Epidermal melanocyte (primary cell): ENCODE data around the gene PCDHB7.
"Not testable (repeated sequence)": the region's sequence is repeated elsewhere in the genome, so short reads cannot be mapped to it uniquely, and the experiment has no call there.

Experiments
- DNase-seq: peaks from one replicate; pipeline ENCODE4 v3.0.0; 2011; ENCODE audit warnings: low spot score; ENCODE audit not compliant: insufficient read length

Gene PCDHB7

GRCh38 chr5:141172381-141173204 is at the start of gene PCDHB7:
Gene PCDHB7 (plus strand): TSS chr5:141172644. CDS start chr5:141172836, 192 bp downstream.
- no peak for DNase-seq

- not testable (repeated sequence) for DNase-seq
These were observed 48.9 kb upstream of the PCDHB7 start for GRCh38 chr5:141123396-141124135.

- no peak for DNase-seq
These were observed 45.1 kb upstream of the PCDHB7 start for GRCh38 chr5:141127305-141127704.

GRCh38 chr5:141135030-141135717 is 37.3 kb upstream of the PCDHB7 start, which contains the start of gene PCDHB5:
Gene PCDHB5 (plus strand): TSS chr5:141135206. CDS start chr5:141135435, 229 bp downstream.
- no peak for DNase-seq

- no peak for DNase-seq
These were observed 36.7 kb upstream of the PCDHB7 start for GRCh38 chr5:141135718-141136266.

- not testable (repeated sequence) for DNase-seq
These were observed 35.1 kb upstream of the PCDHB7 start for GRCh38 chr5:141137346-141137745.

- no peak for DNase-seq
These were observed 22.6 kb upstream of the PCDHB7 start, which contains the start of gene PCDHB6 for GRCh38 chr5:141149812-141150211. Gene PCDHB6 (plus strand): TSS chr5:141150057. CDS start chr5:141150258, 201 bp downstream.

GRCh38 chr5:141150224-141150992 is 22.0 kb upstream of the PCDHB7 start:
- no peak for DNase-seq

GRCh38 chr5:141150993-141151325 is 21.5 kb upstream of the PCDHB7 start:
- no peak for DNase-seq

- not testable (repeated sequence) for DNase-seq
These were observed 20.8 kb upstream of the PCDHB7 start for GRCh38 chr5:141151632-141152031.

GRCh38 chr5:141152096-141152495 is 20.3 kb upstream of the PCDHB7 start:
- not testable (repeated sequence) for DNase-seq

GRCh38 chr5:141155540-141156374 is 16.7 kb upstream of the PCDHB7 start:
- DNase-seq, result no peak

GRCh38 chr5:141157356-141157755 is 15.1 kb upstream of the PCDHB7 start:
- DNase-seq, result not testable (repeated sequence)

GRCh38 chr5:141157901-141158300 is 14.5 kb upstream of the PCDHB7 start:
- DNase-seq, result not testable (repeated sequence)

- not testable (repeated sequence) for DNase-seq
These were observed 2.1 kb downstream of the PCDHB7 start for GRCh38 chr5:141174291-141175104.

GRCh38 chr5:141175933-141176332 is 3.5 kb downstream of the PCDHB7 start:
- no peak for DNase-seq

- not testable (repeated sequence) for DNase-seq
These were observed 5.2 kb downstream of the PCDHB7 start, which contains the start of gene PCDHB8 for GRCh38 chr5:141177577-141178191. Gene PCDHB8 (plus strand): TSS chr5:141177790. CDS start chr5:141178035, 245 bp downstream.

GRCh38 chr5:141179371-141179770 is 6.9 kb downstream of the PCDHB7 start:
- DNase-seq, result not testable (repeated sequence)
